HG03571 (cell line): Measurements from ENCODE around the gene RIMKLB.

Source experiments
- ATAC-seq: cut with Tn5 transposase; IDR thresholded peaks from one replicate; pipeline ENCODE4 v1.9.1; 2021; ENCODE audit not compliant: unreplicated experiment

Gene RIMKLB, protein sequence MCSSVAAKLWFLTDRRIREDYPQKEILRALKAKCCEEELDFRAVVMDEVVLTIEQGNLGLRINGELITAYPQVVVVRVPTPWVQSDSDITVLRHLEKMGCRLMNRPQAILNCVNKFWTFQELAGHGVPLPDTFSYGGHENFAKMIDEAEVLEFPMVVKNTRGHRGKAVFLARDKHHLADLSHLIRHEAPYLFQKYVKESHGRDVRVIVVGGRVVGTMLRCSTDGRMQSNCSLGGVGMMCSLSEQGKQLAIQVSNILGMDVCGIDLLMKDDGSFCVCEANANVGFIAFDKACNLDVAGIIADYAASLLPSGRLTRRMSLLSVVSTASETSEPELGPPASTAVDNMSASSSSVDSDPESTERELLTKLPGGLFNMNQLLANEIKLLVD

GRCh38 chr12:8697476-8698131, at the start of gene RIMKLB:
TSS of gene RIMKLB (plus strand) at chr12:8697991. CDS start at chr12:8713867, 15,876 bp downstream.
- ATAC-seq, result peak; percentile 80

GRCh38 chr12:8648576-8649205, 49.1 kb upstream of the RIMKLB start:
- ATAC-seq, result peak; percentile 68

GRCh38 chr12:8655421-8655820, 42.4 kb upstream of the RIMKLB start:
- no peak for ATAC-seq

GRCh38 chr12:8658346-8658745, 39.4 kb upstream of the RIMKLB start:
- ATAC-seq, result no peak

DNA sequence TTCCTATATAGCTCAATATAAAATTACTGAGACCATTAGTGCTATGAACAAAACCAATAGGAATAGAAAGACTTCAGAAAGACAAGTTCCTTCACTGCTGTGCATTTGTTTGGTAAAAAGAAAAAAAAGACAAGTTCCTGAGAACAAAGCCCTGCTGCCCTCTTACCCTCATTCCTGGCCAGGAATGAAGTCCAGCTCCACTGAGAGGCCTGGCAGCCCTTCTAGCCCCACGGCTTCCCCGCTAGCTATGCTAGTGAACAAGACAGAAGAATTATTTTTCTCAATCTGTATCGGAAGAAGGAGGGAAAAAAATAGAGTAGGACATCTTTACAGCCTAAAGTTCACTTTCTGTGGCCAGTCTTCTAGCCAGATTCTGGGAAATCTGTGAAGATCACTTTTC, 36.8 kb upstream of the RIMKLB start:
- ATAC-seq, result no peak

- no peak for ATAC-seq
Measured at GRCh38 chr12:8661751-8662150, 36.0 kb upstream of the RIMKLB start.

DNA sequence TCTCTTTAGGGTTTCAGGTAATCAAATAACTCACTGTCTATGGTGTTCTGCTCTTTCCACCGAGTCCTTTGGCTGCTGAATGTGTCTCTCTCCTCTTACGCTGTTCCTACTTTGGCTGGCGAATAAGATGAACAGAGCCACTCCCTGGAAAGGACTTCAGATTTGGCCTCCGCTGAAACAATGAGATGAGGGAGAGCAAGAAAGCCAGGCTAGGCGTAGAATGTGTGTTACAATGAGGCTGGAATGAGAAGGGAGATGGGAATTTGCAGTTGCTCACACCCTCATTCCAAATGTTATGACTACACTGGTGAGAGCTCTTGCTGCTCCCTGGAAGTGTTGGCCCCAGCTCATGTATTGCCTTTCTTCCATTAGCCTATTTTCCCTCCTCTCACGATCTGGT, 35.2 kb upstream of the RIMKLB start, which contains the start of gene MFAP5:
Gene MFAP5, minus strand, starts transcription at position 234 of the 400 bp plus-strand sequence. CDS start 722 bp downstream, outside the sequence.
- ATAC-seq, result no peak

DNA sequence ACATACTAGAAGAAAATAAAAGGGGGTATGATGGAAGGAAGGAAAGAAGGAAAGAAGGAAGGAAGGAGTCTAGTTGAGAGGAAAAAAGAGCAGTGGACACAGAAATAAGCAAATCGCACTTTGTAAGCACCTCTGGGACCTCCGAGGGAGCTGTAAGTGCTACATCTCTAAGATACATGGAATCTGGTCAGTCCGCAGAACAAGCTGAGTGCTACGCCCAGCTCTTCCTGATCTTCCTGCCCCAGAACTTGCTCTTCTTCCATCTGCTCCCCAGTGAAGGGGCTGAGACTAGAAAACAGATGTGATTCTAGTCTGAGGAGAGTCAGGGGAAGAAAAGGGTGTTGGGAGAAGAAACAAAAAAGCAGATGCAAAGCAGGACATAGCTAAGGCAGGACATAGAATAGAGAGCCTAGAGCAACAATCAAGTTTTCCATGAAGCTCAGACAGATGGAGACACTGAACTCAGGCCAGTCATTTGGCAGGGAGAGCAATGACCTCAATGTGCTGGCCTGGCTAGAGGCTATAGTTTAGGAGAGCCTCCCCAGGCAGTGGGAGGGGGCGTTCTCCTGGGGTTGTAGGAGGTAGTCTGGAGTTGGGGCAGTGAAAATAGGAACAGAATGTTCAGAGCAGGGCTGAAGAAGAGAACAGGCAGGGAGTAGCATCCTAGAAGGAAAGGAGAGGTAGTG, 33.4 kb upstream of the RIMKLB start:
- ATAC-seq, result no peak

GRCh38 chr12:8665759-8666158, 32.0 kb upstream of the RIMKLB start:
- ATAC-seq, result no peak

DNA sequence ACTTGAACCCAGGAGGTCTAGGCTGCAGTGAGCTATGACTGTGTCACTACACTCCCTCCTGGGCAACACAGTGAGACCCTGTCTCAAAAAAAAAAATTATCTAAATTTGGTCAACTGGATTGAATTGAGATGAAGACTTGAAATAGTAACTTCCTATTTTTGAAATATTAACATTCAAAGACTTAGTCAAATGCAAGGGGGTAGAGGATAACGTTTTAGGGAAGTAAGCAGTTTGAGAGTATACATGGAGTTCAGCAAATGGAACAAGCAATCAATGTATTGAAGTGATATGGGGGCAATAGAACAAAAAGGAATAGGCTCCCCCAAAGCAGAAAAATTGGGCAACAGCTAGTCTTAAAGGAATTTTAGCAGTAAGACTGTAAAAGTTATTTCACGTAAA, 30.5 kb upstream of the RIMKLB start:
- ATAC-seq, result no peak

- ATAC-seq, result no peak
Measured at GRCh38 chr12:8668441-8668840, 29.4 kb upstream of the RIMKLB start.

- ATAC-seq, result no peak
Measured at GRCh38 chr12:8672381-8672780, 25.4 kb upstream of the RIMKLB start.

DNA sequence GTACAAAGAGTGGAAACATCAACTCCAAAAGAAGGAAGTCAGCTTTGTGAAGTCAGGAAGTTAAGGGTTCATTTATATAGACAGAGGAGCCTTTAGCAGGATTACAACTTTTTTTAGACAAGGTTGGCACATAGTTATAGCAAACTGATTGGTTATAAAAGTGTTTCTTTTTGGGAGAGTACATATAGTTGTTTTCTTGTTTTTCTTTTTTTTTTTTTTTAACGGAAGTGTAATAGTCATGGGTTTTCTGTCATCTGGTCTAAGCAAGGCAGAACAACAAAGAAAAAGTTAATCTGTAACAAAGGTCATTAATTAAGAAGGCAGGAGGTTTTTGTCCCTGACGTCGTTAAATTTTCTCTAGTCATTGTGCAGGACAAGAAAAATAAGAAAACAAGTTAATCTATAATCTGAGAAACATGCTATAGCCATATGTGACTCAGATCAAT, 22.2 kb upstream of the RIMKLB start:
- ATAC-seq, result peak; percentile 65

DNA sequence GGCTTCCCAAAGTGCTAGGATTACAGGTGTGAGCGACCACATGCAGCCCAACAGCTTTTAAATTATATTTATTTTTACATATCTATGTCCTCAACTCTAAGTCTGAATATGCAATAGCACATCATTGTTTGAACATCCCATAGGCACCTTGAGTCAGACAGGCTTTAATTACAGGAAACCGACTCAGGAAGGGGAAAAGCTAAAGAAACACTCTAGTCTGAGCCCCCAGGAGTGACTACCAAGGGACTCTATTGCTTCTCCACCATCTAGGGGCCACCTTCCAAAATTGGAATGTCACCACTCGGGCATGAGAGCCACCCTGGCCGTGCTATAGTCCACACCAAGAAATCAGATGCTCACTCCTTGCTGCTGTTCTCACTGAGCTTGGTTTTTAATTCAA, 21.1 kb upstream of the RIMKLB start:
- ATAC-seq, result no peak

DNA sequence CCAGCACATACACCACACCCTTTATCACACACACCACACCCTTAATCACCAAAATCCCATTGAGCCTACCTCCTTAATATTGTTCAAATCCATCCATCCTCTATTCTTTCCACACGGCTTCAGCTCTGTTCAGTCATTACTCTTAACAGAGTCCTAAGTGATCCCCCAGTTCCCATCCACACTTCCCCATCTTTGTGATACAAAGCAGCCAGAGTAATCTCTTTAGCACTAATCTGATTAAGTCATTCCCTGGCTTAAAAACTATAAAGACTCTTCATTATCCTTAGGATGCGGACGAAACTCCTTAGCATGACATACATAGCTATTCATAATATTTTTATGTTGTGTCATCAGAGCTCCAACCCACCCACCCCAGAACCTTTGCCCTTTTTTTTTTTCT, 20.4 kb upstream of the RIMKLB start:
- no peak for ATAC-seq

DNA sequence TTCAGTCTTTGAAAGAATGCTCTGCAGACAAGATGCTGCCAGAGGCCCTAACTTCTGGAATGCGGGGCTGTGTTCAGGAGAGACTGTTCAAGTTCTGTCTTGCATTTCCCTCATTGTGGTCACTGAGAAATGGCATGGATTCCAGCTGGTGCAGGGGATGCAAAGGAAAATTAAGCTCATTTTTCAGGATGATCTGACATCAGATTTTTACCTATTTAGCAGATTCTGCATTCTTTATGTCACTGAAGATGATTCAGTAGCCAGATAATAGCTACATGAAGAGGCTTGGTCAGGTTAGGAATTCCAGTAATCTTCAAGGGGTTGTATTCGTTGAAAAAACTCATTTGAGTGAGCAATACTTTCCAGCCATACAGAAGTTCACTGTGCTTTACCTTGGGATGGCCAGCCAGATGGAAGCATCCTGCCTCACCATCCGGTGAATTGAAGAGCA, 19.1 kb upstream of the RIMKLB start:
- no peak for ATAC-seq

- no peak for ATAC-seq
Measured at GRCh38 chr12:8680533-8680932, 17.3 kb upstream of the RIMKLB start.

DNA sequence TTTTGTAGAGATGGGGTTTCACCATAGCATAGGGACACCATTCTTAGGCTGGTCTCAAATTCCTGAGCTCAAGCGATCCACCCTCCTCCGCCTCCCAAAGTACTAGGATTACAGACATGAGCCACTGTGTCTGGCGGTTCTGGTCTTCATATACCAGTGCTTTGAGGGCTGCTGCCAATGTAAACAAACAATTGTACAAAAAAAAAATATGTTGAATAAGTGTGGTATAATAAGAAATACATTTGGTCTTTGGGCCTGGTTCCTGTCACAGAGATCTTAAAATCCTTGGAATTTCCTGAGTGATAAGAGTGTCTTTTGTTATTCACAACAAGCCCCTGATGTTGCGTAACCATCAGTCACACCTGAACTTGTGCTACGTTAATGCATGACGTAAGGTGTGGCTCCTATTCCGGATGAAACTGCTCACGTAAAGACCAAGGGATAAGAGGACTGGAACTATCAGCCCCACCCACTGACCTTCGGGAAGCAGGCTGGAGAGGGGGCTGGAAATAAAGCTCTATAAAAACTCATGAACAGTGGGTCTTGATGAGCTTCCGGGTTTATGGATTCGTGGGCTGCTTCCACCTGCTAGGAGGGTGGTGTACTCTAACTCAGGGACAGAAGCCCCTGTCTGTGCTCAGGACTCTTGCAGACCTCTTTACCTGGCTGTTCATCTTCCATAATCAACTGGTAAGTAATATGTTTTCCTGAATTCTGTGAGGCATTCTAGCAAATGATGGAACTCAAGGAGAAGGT, 16.5 kb upstream of the RIMKLB start:
- ATAC-seq, result no peak

DNA sequence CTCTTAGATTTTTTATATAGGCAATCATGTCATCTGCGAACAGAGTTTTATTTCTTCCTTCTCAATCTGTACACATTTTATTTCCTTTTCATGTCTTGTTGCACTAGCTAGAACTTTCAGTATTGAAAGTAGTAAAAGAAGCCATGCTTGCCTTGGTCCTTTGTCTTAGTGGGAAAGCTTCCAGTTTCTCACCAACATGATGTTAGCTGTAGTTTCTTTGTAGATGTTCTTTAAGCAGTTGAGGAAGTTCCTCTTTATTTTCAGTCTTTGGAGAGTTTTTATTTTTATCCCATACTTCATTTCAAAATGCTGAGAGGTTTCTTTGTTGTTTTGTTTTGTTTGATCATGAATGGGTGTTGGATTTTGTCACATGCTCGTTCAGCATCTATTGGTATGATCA, 12.7 kb upstream of the RIMKLB start:
- no peak for ATAC-seq

DNA sequence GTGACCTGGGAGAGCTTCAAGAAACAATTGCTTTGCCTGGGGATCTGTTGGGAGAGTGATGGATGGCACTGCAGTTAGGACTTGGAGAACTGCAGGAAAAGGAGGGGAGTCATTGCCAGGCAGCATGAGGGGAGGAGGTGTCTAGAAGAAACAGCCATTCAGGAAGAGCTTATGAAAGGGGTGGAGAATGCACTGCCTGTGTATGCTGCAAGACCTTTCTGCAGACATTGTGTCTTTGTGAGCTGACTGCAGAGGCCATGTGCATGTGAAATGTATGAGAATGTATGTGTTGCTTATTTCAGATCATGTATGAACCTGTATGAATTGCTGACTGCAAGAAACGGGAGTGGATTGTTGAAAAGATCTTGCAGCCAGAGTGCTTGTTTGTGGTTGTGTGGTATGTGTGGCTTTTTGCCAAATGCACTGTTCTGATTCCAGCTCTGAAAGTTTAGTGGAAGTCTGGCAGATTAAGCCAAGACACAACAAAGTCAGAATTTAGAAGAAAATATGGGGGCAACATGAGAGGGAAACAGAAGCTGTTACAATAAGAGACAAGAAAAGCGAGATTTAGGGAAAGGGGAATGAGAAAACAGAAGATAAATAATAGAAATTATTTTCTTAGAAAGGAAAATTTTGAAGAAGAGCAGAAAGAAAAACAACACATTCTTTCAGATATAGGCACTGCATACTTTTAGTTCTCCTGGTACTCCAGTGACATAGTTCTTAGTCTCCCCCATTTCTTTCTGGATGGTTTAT, 9.8 kb upstream of the RIMKLB start:
- ATAC-seq, result no peak
